ENCODE results near the gene PKNOX2.

PKNOX2 gene

DNA sequence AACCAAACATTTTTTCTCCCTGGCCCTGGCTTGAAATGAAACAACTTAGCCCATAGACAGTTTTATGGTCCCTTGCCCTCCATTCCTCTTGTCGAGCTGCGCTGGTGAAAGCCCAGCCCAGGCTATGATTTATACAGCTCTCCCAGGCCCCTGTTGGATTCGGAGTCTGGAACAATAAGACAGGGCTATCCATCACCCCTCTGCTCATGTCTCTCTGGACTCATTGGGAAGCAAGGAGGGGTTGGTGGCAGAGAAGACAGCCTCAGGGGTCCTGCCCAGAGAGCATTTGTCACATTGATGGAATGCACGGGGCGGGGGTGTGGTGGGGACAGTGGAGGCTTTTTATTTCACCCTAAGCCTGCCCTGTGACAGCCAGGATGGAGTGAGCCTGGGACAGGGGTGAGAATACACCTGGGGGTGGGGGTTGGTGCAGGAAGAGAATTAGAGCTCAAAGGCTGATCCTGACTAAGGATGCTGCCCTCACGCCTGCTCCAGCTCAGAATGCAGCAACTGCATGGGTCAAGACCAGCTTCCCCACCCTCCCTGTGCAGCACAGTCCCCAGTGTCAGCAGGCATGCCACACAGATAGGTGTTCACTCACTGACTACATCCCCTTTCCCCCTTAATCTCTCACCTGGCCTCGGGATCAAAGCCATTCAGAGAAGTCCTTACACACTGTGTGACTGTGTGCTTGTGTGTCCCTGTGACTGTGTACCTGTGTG is 10.0 kb upstream of the PKNOX2 start:
- Histone ChIP-seq H3K36me3 (ENCODE audit: insufficient read depth, low read length) (no peaks in the 10 kb centered on the region), H3K4me1 (ENCODE audit: control insufficient read depth, insufficient read depth, low read length, unreplicated experiment) (no peaks in the 10 kb centered on the region), H3K27ac (ENCODE audit: low read depth, low read length) (no peak overlapping the region), H3K27me3 (ENCODE audit: insufficient read depth, low read length) (peaks cover 20% of the 10 kb centered on the region), H2AFZ (ENCODE audit: low read length, unreplicated experiment) (no peak overlapping the region), H3K4me3 (ENCODE audit: low read depth, low read length) (no peak overlapping the region), H3K79me2 (ENCODE audit: control insufficient read depth, insufficient read depth, low read length, unreplicated experiment) (no peaks in the 10 kb centered on the region)

- Histone ChIP-seq H3K27ac (ENCODE audit: low read depth, low read length) (no peak overlapping the region), H3K27me3 (ENCODE audit: insufficient read depth, low read length) (peaks cover 20% of the 10 kb centered on the region), H3K79me2 (ENCODE audit: control insufficient read depth, insufficient read depth, low read length, unreplicated experiment) (no peaks in the 10 kb centered on the region), H2AFZ (ENCODE audit: low read length, unreplicated experiment) (no peak overlapping the region), H3K4me3 (ENCODE audit: low read depth, low read length) (no peak overlapping the region), H3K36me3 (ENCODE audit: insufficient read depth, low read length) (no peaks in the 10 kb centered on the region), H3K4me1 (ENCODE audit: control insufficient read depth, insufficient read depth, low read length, unreplicated experiment) (no peaks in the 10 kb centered on the region)
Measured at GRCh38 chr11:125155100-125155444, 9.5 kb upstream of the PKNOX2 start.

DNA sequence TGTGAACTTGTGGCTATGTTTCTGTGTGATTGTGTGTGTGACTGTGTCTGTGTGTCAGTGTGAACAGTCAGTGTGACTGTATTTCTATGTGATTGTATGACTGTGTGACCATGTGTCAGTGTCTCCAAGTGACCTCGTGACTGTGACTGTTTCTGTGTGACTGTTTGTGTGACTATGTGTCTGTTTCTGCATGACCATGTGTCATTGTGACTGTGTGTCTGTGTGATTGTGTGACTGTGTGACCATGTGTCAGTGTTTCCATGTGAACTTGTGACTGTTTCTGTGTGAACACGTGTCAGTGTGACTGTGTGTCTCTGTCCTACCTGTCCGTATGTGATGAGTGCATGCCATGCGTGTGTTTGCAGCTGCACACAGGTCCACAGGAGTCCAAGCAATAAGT is 8.8 kb upstream of the PKNOX2 start:
- Histone ChIP-seq H3K4me1 (ENCODE audit: control insufficient read depth, insufficient read depth, low read length, unreplicated experiment) (no peaks in the 10 kb centered on the region), H3K4me3 (ENCODE audit: low read depth, low read length) (no peak overlapping the region), H2AFZ (ENCODE audit: low read length, unreplicated experiment) (no peak overlapping the region), H3K27me3 (ENCODE audit: insufficient read depth, low read length) (peaks cover 22% of the 10 kb centered on the region), H3K79me2 (ENCODE audit: control insufficient read depth, insufficient read depth, low read length, unreplicated experiment) (no peaks in the 10 kb centered on the region), H3K27ac (ENCODE audit: low read depth, low read length) (no peak overlapping the region), H3K36me3 (ENCODE audit: insufficient read depth, low read length) (no peaks in the 10 kb centered on the region)

GRCh38 chr11:125156346-125157117 is 8.0 kb upstream of the PKNOX2 start:
- Histone ChIP-seq H3K79me2 (ENCODE audit: control insufficient read depth, insufficient read depth, low read length, unreplicated experiment) (no peaks in the 10 kb centered on the region), H3K36me3 (ENCODE audit: insufficient read depth, low read length) (no peaks in the 10 kb centered on the region), H3K27me3 (ENCODE audit: insufficient read depth, low read length) (peaks cover 22% of the 10 kb centered on the region), H2AFZ (ENCODE audit: low read length, unreplicated experiment) (no peak overlapping the region), H3K4me3 (ENCODE audit: low read depth, low read length) (no peak overlapping the region), H3K4me1 (ENCODE audit: control insufficient read depth, insufficient read depth, low read length, unreplicated experiment) (no peaks in the 10 kb centered on the region), H3K27ac (ENCODE audit: low read depth, low read length) (no peak overlapping the region)

DNA sequence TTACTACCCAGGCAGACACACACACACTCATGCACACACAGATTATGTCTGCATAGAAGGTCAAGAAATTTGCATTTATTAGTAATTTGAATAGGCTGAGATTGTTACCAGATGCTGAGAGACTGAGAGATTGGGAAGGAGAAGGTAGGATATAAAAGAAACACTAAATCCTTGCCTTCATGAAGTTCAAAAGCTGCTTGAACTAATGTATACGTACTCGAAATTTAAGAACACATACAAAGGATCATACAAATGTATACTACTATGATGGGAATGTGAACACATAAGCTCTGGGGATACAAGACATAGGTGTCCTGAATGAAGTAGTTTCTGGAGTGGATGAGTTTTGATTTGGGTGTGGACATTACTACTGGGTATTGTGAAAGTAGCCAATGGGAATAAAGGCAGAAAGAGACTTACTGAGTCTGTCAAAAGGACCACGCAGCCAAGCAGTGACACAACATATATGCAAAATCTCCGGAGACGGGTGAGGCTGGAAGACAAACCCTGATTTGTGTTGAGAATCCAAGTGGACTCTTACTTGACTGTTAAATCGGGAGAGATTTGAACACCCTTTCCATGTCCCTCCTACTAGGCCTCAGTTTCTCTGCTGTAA is 7.3 kb upstream of the PKNOX2 start:
- no peaks in the 10 kb centered on the region for H3K79me2 ChIP-seq (ENCODE audit: control insufficient read depth, insufficient read depth, low read length, unreplicated experiment)
- no peaks in the 10 kb centered on the region for H3K4me1 ChIP-seq (ENCODE audit: control insufficient read depth, insufficient read depth, low read length, unreplicated experiment)
- H3K27me3 ChIP-seq (ENCODE audit: insufficient read depth, low read length) = peaks cover 22% of the 10 kb centered on the region
- H3K4me3 ChIP-seq (ENCODE audit: low read depth, low read length) = no peak overlapping the region
- no peak overlapping the region for H2AFZ ChIP-seq (ENCODE audit: low read length, unreplicated experiment)
- no peak overlapping the region for H3K27ac ChIP-seq (ENCODE audit: low read depth, low read length)
- no peaks in the 10 kb centered on the region for H3K36me3 ChIP-seq (ENCODE audit: insufficient read depth, low read length)

DNA sequence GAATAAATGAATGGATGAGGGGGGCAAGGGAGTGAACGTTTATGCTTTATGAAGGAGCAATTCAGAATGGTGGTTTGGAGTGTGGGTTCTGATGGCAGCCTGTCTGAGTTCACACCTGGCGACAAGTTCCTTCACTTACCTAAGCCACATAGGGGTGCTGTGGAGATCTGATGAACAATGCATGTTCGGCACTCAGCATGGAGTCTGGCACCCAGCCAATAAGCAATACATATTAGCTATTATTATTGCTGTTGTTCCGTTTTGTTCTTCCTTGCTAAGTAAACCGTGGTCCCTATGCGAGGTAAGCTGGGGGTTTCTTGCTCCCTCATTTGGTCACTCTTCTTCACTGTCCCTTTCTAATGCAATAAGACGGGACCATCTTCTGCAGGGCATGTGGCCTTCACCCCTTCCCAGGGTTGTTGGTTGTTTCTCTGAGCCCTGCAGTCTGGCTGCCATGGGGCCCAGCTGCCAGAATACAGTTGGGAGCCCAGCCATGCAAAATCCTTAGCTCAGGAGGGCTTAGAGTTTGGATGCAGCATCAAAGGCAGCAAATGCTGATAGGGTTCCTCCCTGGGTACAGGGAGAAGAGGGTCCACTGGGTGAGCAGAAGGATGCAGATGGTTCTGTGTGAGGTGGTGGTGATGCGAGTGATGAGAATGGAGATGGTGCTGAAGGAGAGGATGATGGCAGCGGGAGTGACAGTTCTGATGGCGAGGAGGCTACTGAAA is 6.4 kb upstream of the PKNOX2 start:
- Histone ChIP-seq H3K4me1 (ENCODE audit: control insufficient read depth, insufficient read depth, low read length, unreplicated experiment) (no peaks in the 10 kb centered on the region), H3K27me3 (ENCODE audit: insufficient read depth, low read length) (peaks cover 22% of the 10 kb centered on the region), H3K79me2 (ENCODE audit: control insufficient read depth, insufficient read depth, low read length, unreplicated experiment) (no peaks in the 10 kb centered on the region), H3K4me3 (ENCODE audit: low read depth, low read length) (no peak overlapping the region), H3K27ac (ENCODE audit: low read depth, low read length) (no peak overlapping the region), H2AFZ (ENCODE audit: low read length, unreplicated experiment) (no peak overlapping the region), H3K36me3 (ENCODE audit: insufficient read depth, low read length) (no peaks in the 10 kb centered on the region)

- no peak overlapping the region for H2AFZ ChIP-seq (ENCODE audit: low read length, unreplicated experiment)
- H3K4me1 ChIP-seq (ENCODE audit: control insufficient read depth, insufficient read depth, low read length, unreplicated experiment) = peaks cover 3% of the 10 kb centered on the region
- no peak overlapping the region for H3K4me3 ChIP-seq (ENCODE audit: low read depth, low read length)
- peaks cover 31% of the 10 kb centered on the region for H3K27me3 ChIP-seq (ENCODE audit: insufficient read depth, low read length)
- H3K36me3 ChIP-seq (ENCODE audit: insufficient read depth, low read length) = no peaks in the 10 kb centered on the region
- no peak overlapping the region for H3K27ac ChIP-seq (ENCODE audit: low read depth, low read length)
- no peaks in the 10 kb centered on the region for H3K79me2 ChIP-seq (ENCODE audit: control insufficient read depth, insufficient read depth, low read length, unreplicated experiment)
Measured at GRCh38 chr11:125162743-125163142, 1.8 kb upstream of the PKNOX2 start.

DNA sequence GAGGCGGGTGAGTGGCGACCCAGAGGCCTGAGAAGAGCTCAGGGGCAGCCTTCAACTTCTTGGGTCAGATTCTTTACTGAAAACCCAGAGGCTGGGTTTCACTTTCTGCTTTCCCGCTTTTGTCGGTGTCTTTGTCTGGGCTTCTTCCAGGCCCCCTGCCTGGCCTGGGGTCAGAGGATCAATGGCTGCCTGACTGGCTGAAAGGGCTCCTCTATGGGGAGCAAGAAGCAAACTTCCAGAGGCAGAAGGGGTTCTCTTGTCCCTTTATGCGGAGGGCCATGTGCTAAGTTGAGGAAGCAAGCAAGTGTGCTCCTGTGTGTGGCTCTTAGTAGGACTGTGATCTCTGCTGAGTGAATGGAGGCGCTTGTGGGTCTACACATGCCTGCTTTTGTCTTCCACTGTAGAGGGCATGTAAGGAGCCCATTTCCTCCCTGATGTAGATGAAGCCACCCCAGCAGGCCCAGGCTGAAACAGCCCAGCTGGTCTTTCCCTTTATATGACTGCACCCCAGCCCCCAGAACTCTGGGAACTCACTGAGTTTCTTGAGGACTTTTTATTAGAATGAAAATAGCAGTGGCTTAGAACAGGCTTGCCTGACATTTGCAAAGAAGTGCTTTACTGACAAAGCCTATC is 1.0 kb upstream of the PKNOX2 start:
- no peaks in the 10 kb centered on the region for H3K36me3 ChIP-seq (ENCODE audit: insufficient read depth, low read length)
- peaks cover 3% of the 10 kb centered on the region for H3K4me1 ChIP-seq (ENCODE audit: control insufficient read depth, insufficient read depth, low read length, unreplicated experiment)
- no peaks in the 10 kb centered on the region for H3K79me2 ChIP-seq (ENCODE audit: control insufficient read depth, insufficient read depth, low read length, unreplicated experiment)
- H3K27ac ChIP-seq (ENCODE audit: low read depth, low read length) = no peak overlapping the region
- no peak overlapping the region for H2AFZ ChIP-seq (ENCODE audit: low read length, unreplicated experiment)
- H3K4me3 ChIP-seq (ENCODE audit: low read depth, low read length) = no peak overlapping the region
- H3K27me3 ChIP-seq (ENCODE audit: insufficient read depth, low read length) = peaks cover 31% of the 10 kb centered on the region

DNA sequence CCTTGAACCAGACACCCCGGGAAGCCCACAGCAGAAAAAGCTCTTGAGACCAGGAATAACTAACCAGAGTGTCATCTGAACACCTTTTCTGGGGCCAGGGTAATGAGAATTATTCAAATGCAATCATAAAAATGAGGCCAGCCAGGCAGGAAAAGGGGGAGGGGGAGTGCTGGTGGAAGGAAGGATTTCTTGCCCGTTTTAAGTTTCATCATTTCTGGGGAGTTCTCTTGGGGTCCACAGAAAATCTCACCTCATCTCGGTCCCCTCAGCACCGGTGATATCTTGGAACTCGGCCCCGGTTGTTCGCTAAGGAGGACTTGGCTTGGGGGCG is 495 bp upstream of the PKNOX2 start:
- peaks cover 31% of the 10 kb centered on the region for H3K27me3 ChIP-seq (ENCODE audit: insufficient read depth, low read length)
- H3K36me3 ChIP-seq (ENCODE audit: insufficient read depth, low read length) = no peaks in the 10 kb centered on the region
- no peak overlapping the region for H3K27ac ChIP-seq (ENCODE audit: low read depth, low read length)
- H3K79me2 ChIP-seq (ENCODE audit: control insufficient read depth, insufficient read depth, low read length, unreplicated experiment) = no peaks in the 10 kb centered on the region
- no peak overlapping the region for H2AFZ ChIP-seq (ENCODE audit: low read length, unreplicated experiment)
- H3K4me3 ChIP-seq (ENCODE audit: low read depth, low read length) = peak overlapping the region; percentile 82; the same call in 1 of the 2 replicates
- peaks cover 3% of the 10 kb centered on the region for H3K4me1 ChIP-seq (ENCODE audit: control insufficient read depth, insufficient read depth, low read length, unreplicated experiment)

DNA sequence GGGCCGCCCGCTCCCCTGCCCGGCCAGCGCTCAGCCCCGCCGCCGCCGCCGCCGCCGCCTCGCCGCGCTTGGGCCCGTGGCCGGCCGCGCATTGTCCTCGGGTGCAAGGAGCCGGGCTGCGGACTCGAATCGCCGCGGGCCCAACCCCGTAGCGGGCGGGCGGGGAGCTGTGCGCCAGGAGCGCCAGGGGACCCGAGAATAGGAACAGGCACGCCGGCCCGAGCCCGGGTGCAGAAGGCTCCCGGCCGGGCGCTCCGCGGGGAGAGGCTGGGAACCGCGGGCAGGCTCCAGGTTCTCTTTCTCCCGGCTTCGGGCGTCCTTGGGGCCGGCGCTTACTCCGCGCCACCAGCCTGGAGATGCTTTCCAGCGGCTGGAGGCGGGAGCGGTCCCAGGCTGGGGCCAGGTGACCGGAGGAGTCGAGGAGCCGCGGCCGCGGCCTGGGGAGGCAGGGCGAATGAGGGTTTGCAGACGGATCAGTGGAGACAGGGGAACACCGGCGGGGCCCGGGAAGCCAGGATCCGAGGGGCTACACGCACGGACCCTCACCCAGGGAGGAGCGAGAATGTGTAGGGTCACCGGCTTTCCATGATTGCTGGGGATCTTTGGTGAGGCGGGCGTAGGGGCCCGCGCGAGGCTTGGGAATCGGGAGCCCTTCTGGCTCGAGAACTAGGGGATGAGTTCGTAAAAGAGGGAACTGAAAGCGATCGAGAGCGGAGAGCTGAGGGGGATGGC is 726 bp downstream of the PKNOX2 start:
- Histone ChIP-seq H3K4me3 (ENCODE audit: low read depth, low read length) (peak overlapping the region; percentile 82), H3K4me1 (ENCODE audit: control insufficient read depth, insufficient read depth, low read length, unreplicated experiment) (peaks cover 7% of the 10 kb centered on the region), H2AFZ (ENCODE audit: low read length, unreplicated experiment) (peak overlapping the region; percentile 87), H3K27me3 (ENCODE audit: insufficient read depth, low read length) (peaks cover 31% of the 10 kb centered on the region), H3K27ac (ENCODE audit: low read depth, low read length) (no peak overlapping the region), H3K79me2 (ENCODE audit: control insufficient read depth, insufficient read depth, low read length, unreplicated experiment) (no peaks in the 10 kb centered on the region), H3K36me3 (ENCODE audit: insufficient read depth, low read length) (no peaks in the 10 kb centered on the region)

Data from ACC112 (cell line).